Esophagus muscularis mucosa (tissue), 3 donors: ENCODE data around the gene MED26.

ENCODE experiments used
- CTCF ChIP-seq, 3 experiments: fragments of 200-600 bp in 2 of 3; fragments of 450-650 bp in 1 of 3; sonication (generic) in 2 of 3; IDR thresholded peaks; one replicate each; pipeline ENCODE4 v1.5.1; 2017 to 2019; ENCODE audit warnings: antibody characterized with exemption in 3 of 3, mild to moderate bottlenecking in 2 of 3, moderate library complexity in 1 of 3
- POLR2A ChIP-seq: fragments of 450-650 bp; IDR thresholded peaks from one replicate; pipeline ENCODE4 v1.6.1; 2017; ENCODE audit warnings: antibody characterized with exemption, moderate library complexity, mild to moderate bottlenecking, low read depth
- POLR2AphosphoS5 ChIP-seq, 2 donors: sonication (generic); formaldehyde crosslinking; IDR thresholded peaks; one replicate each; pipeline ENCODE4 v1.6.1; 2017; ENCODE audit warnings: antibody characterized with exemption in 2 of 2

DNA sequence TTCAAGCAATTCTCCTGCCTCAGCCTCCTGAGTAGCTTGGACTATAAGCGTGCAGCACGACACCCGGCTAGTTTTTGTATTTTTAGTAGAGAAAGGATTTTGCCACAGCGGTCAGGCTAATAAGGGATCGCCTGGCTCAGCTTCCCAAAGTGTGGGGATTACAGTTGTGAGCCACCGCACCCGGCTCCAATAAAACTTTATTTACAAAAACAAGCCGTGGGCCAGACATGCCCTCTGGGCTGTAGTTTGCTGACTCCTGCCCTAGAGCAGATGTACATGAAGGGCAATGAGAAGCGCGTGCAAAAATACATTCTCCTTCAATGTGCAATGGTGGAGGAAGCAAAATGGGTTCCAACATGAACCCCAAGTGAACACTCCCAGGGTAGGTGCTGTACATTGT lies 13.7 kb upstream of the MED26 start:
- no peak for TF ChIP-seq POLR2A
- TF ChIP-seq CTCF (IDR thresholded peaks at IDR 0.05): no peak
- TF ChIP-seq POLR2AphosphoS5 (IDR thresholded peaks at IDR 0.05): no peak
